Left lung (tissue), 10 donors: ENCODE data around the gene FBXO15. TPM values are rescaled to one million over a fixed set of nuclear protein-coding genes. Genes with fewer than 3 reads are reported as not detected.

ENCODE experiments used
- ATAC-seq: fragments of 200-7000 bp; cut with Tn5 transposase; one replicate; pipeline ENCODE4 v1.9.1; 2020; ENCODE audit warnings: moderate library complexity
- DNase-seq, 4 donors: peaks; one replicate each; pipeline ENCODE4 v3.0.0-alpha.2; 2013 to 2020
- H3K27ac ChIP-seq, 2 donors: fragments of 200-600 bp; sonication (generic) in 1 of 2; one replicate each; pipeline versions ENCODE4 v1.5.0 to v1.8.0; 2020 to 2021
- H3K27me3 ChIP-seq, 2 donors: fragments of 200-600 bp; sonication (generic) in 1 of 2; one replicate each; pipeline versions ENCODE4 v1.5.0 to v1.8.0; 2020 to 2021
- H3K36me3 ChIP-seq, 2 donors: fragments of 200-600 bp; sonication (generic) in 1 of 2; one replicate each; pipeline versions ENCODE4 v1.5.0 to v1.8.0; 2020 to 2021
- H3K4me1 ChIP-seq, 2 donors: fragments of 200-600 bp; one replicate each; pipeline ENCODE4 v1.8.0; 2021
- H3K4me3 ChIP-seq, 2 donors: fragments of 200-600 bp; sonication (generic) in 1 of 2; one replicate each; pipeline versions ENCODE4 v1.5.0 to v1.8.0; 2020 to 2021; ENCODE audit warnings: mild to moderate bottlenecking in 1 of 2
- H3K9me3 ChIP-seq, 2 donors: fragments of 200-600 bp; sonication (generic) in 1 of 2; one replicate each; pipeline versions ENCODE4 v1.5.0 to v1.8.0; 2020 to 2021
- CTCF ChIP-seq, 2 donors: fragments of 200-600 bp; sonication (generic) in 1 of 2; IDR thresholded peaks; one replicate each; pipeline versions ENCODE4 v1.5.0 to v1.8.0; 2021; ENCODE audit warnings: antibody characterized with exemption in 2 of 2
- intact Hi-C, 2 donors: fragments of 100-400 bp; cut with DNase I; formaldehyde crosslinking; loops; one replicate each; pipeline versions ENCODE4 v1.11.2 to v1.14.2; 2022
- polyA plus RNA-seq, 6 donors: library from polyadenylated mRNA; unstranded; fragments of 120-200 nt; gene quantifications; one replicate each; pipeline ENCODE4 v1.2.1, GENCODE V29; 2013; ENCODE audit not compliant: insufficient read length in 6 of 6
- total RNA-seq, 2 donors: library from RNA; stranded (reverse); fragmentation: NEBNext Ultra II Directional; extraction: Animal tissue kit (Norgen Biotek cat#: 25700); gene quantifications; one replicate each; pipeline ENCODE4 v1.2.1, GENCODE V29; 2021
- donor health status: DM: no; HTN: yes; CAD: no.
- donor health status: DM: no; HTN: no; CAD: no.

FBXO15 gene
- total and polyA plus RNA-seq, 8 donors: 1.1 to 5.0 (median 2.8) TPM

GRCh38 chr18:74124642-74125041 lies 23.0 kb downstream of the FBXO15 start:
- no peak for DNase-seq
- no peaks in the 10 kb centered on the region for H3K9me3 ChIP-seq
- ATAC-seq: no peak
- H3K36me3 ChIP-seq: no peaks in the 10 kb centered on the region
- TF ChIP-seq CTCF (IDR thresholded peaks at IDR 0.05): no peak
- no peak overlapping the region for H3K4me3 ChIP-seq
- intact Hi-C loops: no loop called here
- no peak overlapping the region for H3K27ac ChIP-seq
- H3K27me3 ChIP-seq: no peaks in the 10 kb centered on the region
- no peaks in the 10 kb centered on the region for H3K4me1 ChIP-seq

- Histone ChIP-seq H3K27me3 (no peaks in the 10 kb centered on the region), H3K4me1 (no peaks in the 10 kb centered on the region), H3K4me3 (no peak overlapping the region), H3K27ac (no peak overlapping the region), H3K36me3 (no peaks in the 10 kb centered on the region), H3K9me3 (no peaks in the 10 kb centered on the region)
- ATAC-seq (no peak), DNase-seq (no peak)
- intact Hi-C loops: no loop called here
- no peak for TF ChIP-seq CTCF (IDR thresholded peaks at IDR 0.05)
These were observed 24.4 kb downstream of the FBXO15 start for GRCh38 chr18:74123200-74123599.

- H3K36me3 ChIP-seq: no peaks in the 10 kb centered on the region
- intact Hi-C loops: no loop called here
- ATAC-seq (peak; percentile 96), DNase-seq (peak in 2 of 4 donors; percentile 11 to 37)
- no peak overlapping the region for H3K27ac ChIP-seq
- H3K4me3 ChIP-seq: no peak overlapping the region
- no peaks in the 10 kb centered on the region for H3K27me3 ChIP-seq
- H3K9me3 ChIP-seq: peaks cover 0 to 7% of the 10 kb centered on the region in 2 donors
- no peaks in the 10 kb centered on the region for H3K4me1 ChIP-seq
- peak; percentile 35 to 50 for TF ChIP-seq CTCF (IDR thresholded peaks at IDR 0.05)
These were observed 30.7 kb downstream of the FBXO15 start for GRCh38 chr18:74116633-74117554.

- no peak overlapping the region for H3K27ac ChIP-seq
- intact Hi-C loops: no loop called here
- H3K4me1 ChIP-seq: no peaks in the 10 kb centered on the region
- H3K4me3 ChIP-seq: no peak overlapping the region
- no peak for ATAC-seq
- no peaks in the 10 kb centered on the region for H3K27me3 ChIP-seq
- no peaks in the 10 kb centered on the region for H3K36me3 ChIP-seq
- no peak for TF ChIP-seq CTCF (IDR thresholded peaks at IDR 0.05)
- no peak for DNase-seq
- peaks cover 0 to 9% of the 10 kb centered on the region in 2 donors for H3K9me3 ChIP-seq
These were observed 32.6 kb downstream of the FBXO15 start for GRCh38 chr18:74115046-74115445.

- Histone ChIP-seq H3K9me3 (peaks cover 0 to 12% of the 10 kb centered on the region in 2 donors), H3K4me1 (no peaks in the 10 kb centered on the region), H3K27me3 (no peaks in the 10 kb centered on the region), H3K27ac (no peak overlapping the region), H3K4me3 (no peak overlapping the region), H3K36me3 (no peaks in the 10 kb centered on the region)
- ATAC-seq (no peak), DNase-seq (no peak)
- TF ChIP-seq CTCF (IDR thresholded peaks at IDR 0.05): no peak
- intact Hi-C loops: no loop called here
These were observed 33.5 kb downstream of the FBXO15 start for GRCh38 chr18:74114116-74114515.
